DOHH2 (cell line): ENCODE results near the gene GPC6.

Source experiments
- H3F3A ChIP-seq: fragments of 200-600 bp; sonication (generic), shearing (Covaris generic); 2 replicates; pipeline ENCODE4 v1.6.0; 2016; ENCODE audit warnings: antibody characterized with exemption, mild to moderate bottlenecking; ENCODE audit not compliant: control insufficient read depth, insufficient read depth
- H3K27ac ChIP-seq: fragments of 200-600 bp; sonication (generic); 2 replicates; pipeline ENCODE4 v1.5.1; 2014; ENCODE audit warnings: low read depth, mild to moderate bottlenecking, low read length, moderate library complexity
- H3K27me3 ChIP-seq: fragments of 200-600 bp; sonication (generic); 2 replicates; pipeline ENCODE4 v1.6.1; 2014; ENCODE audit warnings: mild to moderate bottlenecking, low read length, mixed read lengths; ENCODE audit not compliant: control insufficient read depth
- H3K36me3 ChIP-seq: fragments of 200-600 bp; sonication (generic); 2 replicates; pipeline ENCODE4 v1.6.1; 2014; ENCODE audit warnings: mild to moderate bottlenecking, low read length, moderate library complexity, mixed read lengths; ENCODE audit not compliant: control insufficient read depth
- H3K4me1 ChIP-seq: fragments of 200-600 bp; sonication (generic); 2 replicates; pipeline ENCODE4 v1.6.1; 2014; ENCODE audit warnings: mild to moderate bottlenecking, low read length, mixed read lengths; ENCODE audit not compliant: control insufficient read depth
- H3K4me2 ChIP-seq: fragments of 200-600 bp; sonication (generic); 2 replicates; pipeline ENCODE4 v1.6.0; 2014; ENCODE audit warnings: mild to moderate bottlenecking, low read length, moderate library complexity
- H3K4me3 ChIP-seq: fragments of 200-600 bp; sonication (generic); 2 replicates; pipeline ENCODE4 v1.5.1; 2014; ENCODE audit warnings: mild to moderate bottlenecking, low read length, mixed read lengths
- H3K79me2 ChIP-seq: fragments of 200-600 bp; sonication (generic); 2 replicates; pipeline ENCODE4 v1.6.1; 2014; ENCODE audit warnings: mild to moderate bottlenecking, low read length, mixed read lengths; ENCODE audit not compliant: control insufficient read depth
- H3K9me2 ChIP-seq: fragments of 200-600 bp; sonication (generic); replicated peaks from 2 replicates; pipeline ENCODE4 v1.6.1; 2014; ENCODE audit warnings: mild to moderate bottlenecking, low read length, mixed read lengths; ENCODE audit not compliant: control insufficient read depth
- H3K9me3 ChIP-seq: fragments of 200-600 bp; sonication (generic); 2 replicates; pipeline ENCODE4 v1.6.1; 2014; ENCODE audit warnings: antibody characterized with exemption, low read length, mixed read lengths; ENCODE audit not compliant: control insufficient read depth, insufficient read depth
- H4K20me1 ChIP-seq: fragments of 200-600 bp; sonication (generic); 2 replicates; pipeline ENCODE4 v1.6.0; 2014; ENCODE audit warnings: low read depth, mild to moderate bottlenecking, antibody characterized with exemption, low read length, moderate library complexity; ENCODE audit not compliant: control insufficient read depth, insufficient read depth
- CTCF ChIP-seq: fragments of 200-600 bp; sonication (generic); IDR thresholded peaks from one replicate; pipeline ENCODE4 v1.5.1; 2014; ENCODE audit warnings: antibody characterized with exemption, mild to moderate bottlenecking, low read depth, low read length; ENCODE audit not compliant: poor library complexity, severe bottlenecking
- EZH2phosphoT487 ChIP-seq: fragments of 200-600 bp; sonication (generic); IDR thresholded peaks from 2 replicates; pipeline ENCODE4 v1.6.1; 2017; ENCODE audit warnings: borderline replicate concordance, mild to moderate bottlenecking, antibody characterized with exemption, low read length, moderate library complexity, mixed read lengths

Gene GPC6

GRCh38 chr13:94087100-94087499, 860.5 kb downstream of the GPC6 start:
- no peaks in the 10 kb centered on the region for H4K20me1 ChIP-seq
- H3K4me3 ChIP-seq: no peak overlapping the region
- no peaks in the 10 kb centered on the region for H3K79me2 ChIP-seq
- H3F3A ChIP-seq: no peaks in the 10 kb centered on the region
- TF ChIP-seq CTCF: no peak
- no peak for TF ChIP-seq EZH2phosphoT487
- no peak overlapping the region for H3K4me2 ChIP-seq
- H3K4me1 ChIP-seq: no peaks in the 10 kb centered on the region
- no peaks in the 10 kb centered on the region for H3K9me3 ChIP-seq
- H3K36me3 ChIP-seq: no peaks in the 10 kb centered on the region
- no peaks in the 10 kb centered on the region for H3K27me3 ChIP-seq
- no peak overlapping the region for H3K27ac ChIP-seq
- H3K9me2 ChIP-seq: no peaks in the 10 kb centered on the region

GRCh38 chr13:94088742-94089141, 862.1 kb downstream of the GPC6 start:
- TF ChIP-seq CTCF (no peak), EZH2phosphoT487 (no peak)
- H3K79me2 ChIP-seq: no peaks in the 10 kb centered on the region
- H3K9me3 ChIP-seq: no peaks in the 10 kb centered on the region

GRCh38 chr13:94090773-94091480, 864.3 kb downstream of the GPC6 start:
- no peaks in the 10 kb centered on the region for H3K9me3 ChIP-seq
- H3K4me3 ChIP-seq: no peak overlapping the region
- H3K36me3 ChIP-seq: no peaks in the 10 kb centered on the region
- H3K79me2 ChIP-seq: no peaks in the 10 kb centered on the region
- no peaks in the 10 kb centered on the region for H3K9me2 ChIP-seq
- H3K4me2 ChIP-seq: no peak overlapping the region
- no peak for TF ChIP-seq CTCF
- TF ChIP-seq EZH2phosphoT487: no peak
- no peaks in the 10 kb centered on the region for H3K27me3 ChIP-seq
- no peak overlapping the region for H3K27ac ChIP-seq
- H4K20me1 ChIP-seq: no peaks in the 10 kb centered on the region
- no peaks in the 10 kb centered on the region for H3F3A ChIP-seq
- H3K4me1 ChIP-seq: no peaks in the 10 kb centered on the region

More at GRCh38 chr13:94088742-94089141, 862.1 kb downstream of the GPC6 start:
- H3K36me3 ChIP-seq: no peaks in the 10 kb centered on the region
- no peak overlapping the region for H3K4me2 ChIP-seq
- no peaks in the 10 kb centered on the region for H3K9me2 ChIP-seq
- H3K27me3 ChIP-seq: no peaks in the 10 kb centered on the region
- no peaks in the 10 kb centered on the region for H3K4me1 ChIP-seq
- H3K4me3 ChIP-seq: no peak overlapping the region
- H3F3A ChIP-seq: no peaks in the 10 kb centered on the region
- no peaks in the 10 kb centered on the region for H4K20me1 ChIP-seq
- H3K27ac ChIP-seq: no peak overlapping the region
